Astrocyte of the spinal cord (primary cell): Measurements from ENCODE around the gene ZSCAN2.

Source experiments
- DNase-seq: peaks from one replicate; pipeline ENCODE4 v3.0.0; 2011; ENCODE audit warnings: low read depth, low spot score
- H3K4me3 ChIP-seq: 2 replicates; pipeline ENCODE4 v1.5.1; 2011; ENCODE audit warnings: low read depth, mild to moderate bottlenecking, low read length, moderate library complexity
- CTCF ChIP-seq: IDR thresholded peaks from 2 replicates; pipeline ENCODE4 v1.5.1; 2012; ENCODE audit warnings: low read depth, mild to moderate bottlenecking, low read length, inconsistent platforms
- in situ Hi-C: cut with HindIII; loops from 2 replicates; pipeline ENCODE4 v1.10.0; 2017; ENCODE audit warnings: low sequenced_read_pairs

The ZSCAN2 gene

DNA sequence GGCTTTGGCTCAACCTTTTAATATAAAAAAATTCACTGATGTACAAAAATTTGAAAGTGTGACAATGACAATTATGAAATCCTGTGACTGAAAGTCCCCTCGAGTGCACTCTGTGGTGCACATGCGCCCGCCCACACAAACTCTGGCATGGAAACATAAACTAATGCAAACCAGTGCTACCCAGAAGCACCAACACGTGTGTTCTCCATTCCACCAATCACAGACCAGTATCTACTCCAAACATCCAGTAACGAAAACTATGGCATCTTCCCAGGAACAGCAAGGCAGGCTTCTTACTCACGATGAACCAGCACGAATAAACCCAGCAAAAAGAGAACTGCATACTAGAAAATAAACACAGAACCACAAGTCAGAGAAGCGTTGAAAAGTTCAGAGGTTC lies 68.9 kb downstream of the ZSCAN2 start:
- in situ Hi-C loops, result no loop called here
- H3K4me3 ChIP-seq, result no peak overlapping the region
- no peak for TF ChIP-seq CTCF

GRCh38 chr15:84671211-84671610 lies 70.4 kb downstream of the ZSCAN2 start:
- no peak overlapping the region for H3K4me3 ChIP-seq
- in situ Hi-C loops, result no loop called here
- TF ChIP-seq CTCF, result no peak
- DNase-seq, result peak; percentile 84

More for the DNA sequence above, 68.9 kb downstream of the ZSCAN2 start:
- no peak for DNase-seq
